Measurements from ENCODE around the gene SCAMP3.

The SCAMP3 gene

DNA sequence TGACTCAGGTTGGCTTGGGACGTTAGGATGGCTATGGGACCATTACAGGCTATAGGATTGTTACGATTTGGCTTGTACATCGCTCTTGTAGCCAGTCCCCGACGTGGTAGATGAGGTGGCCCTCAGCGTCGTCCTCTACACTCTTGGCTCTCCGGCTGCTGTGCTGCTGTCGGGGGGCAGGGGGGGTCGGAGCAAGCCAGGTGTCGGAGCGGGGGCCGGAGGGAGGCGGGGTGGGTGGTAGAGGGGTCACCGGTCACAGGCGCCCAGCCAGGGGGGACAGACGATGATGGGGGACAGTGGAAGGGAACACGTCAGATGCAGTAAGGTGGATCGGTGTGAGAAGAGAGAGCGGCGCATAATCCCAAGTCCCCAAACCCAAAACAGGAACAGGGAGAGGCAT is 6.5 kb upstream of the SCAMP3 start:
- in situ Hi-C loops (cut with MboI; ENCODE audit: low sequenced_read_pairs, unreplicated experiment): no loop called here

DNA sequence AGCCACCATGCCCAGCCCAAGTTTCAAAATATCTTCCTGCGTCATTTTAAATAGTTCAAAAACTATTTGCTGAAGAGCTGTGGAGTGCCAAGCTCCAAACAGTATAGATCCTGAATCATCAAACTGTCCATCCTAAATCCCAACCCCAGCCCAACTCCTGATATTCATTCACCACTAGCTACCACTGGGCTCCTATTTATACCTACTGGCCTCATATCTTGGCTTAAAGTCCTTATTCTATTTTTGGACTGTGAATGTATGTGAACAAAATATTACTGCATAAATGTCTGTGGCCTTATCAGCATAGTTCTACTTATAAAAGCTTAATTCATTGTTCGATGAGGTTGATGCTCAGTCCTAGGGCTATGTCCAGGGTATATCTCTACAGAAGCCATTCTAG is 5.2 kb upstream of the SCAMP3 start:
- DNase-seq (ENCODE audit: low spot score): no peak
- TF ChIP-seq, protein P1, sequence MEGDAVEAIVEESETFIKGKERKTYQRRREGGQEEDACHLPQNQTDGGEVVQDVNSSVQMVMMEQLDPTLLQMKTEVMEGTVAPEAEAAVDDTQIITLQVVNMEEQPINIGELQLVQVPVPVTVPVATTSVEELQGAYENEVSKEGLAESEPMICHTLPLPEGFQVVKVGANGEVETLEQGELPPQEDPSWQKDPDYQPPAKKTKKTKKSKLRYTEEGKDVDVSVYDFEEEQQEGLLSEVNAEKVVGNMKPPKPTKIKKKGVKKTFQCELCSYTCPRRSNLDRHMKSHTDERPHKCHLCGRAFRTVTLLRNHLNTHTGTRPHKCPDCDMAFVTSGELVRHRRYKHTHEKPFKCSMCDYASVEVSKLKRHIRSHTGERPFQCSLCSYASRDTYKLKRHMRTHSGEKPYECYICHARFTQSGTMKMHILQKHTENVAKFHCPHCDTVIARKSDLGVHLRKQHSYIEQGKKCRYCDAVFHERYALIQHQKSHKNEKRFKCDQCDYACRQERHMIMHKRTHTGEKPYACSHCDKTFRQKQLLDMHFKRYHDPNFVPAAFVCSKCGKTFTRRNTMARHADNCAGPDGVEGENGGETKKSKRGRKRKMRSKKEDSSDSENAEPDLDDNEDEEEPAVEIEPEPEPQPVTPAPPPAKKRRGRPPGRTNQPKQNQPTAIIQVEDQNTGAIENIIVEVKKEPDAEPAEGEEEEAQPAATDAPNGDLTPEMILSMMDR (IDR thresholded peaks at IDR 0.05; ENCODE audit: borderline replicate concordance, control extremely low read depth, extremely low read depth, insufficient read depth, missing control alignments): no peak
- in situ Hi-C loops (cut with MboI; ENCODE audit: low sequenced_read_pairs, unreplicated experiment): no loop called here

More for the DNA sequence above, 6.5 kb upstream of the SCAMP3 start:
- TF ChIP-seq, protein P1 (IDR thresholded peaks at IDR 0.05; ENCODE audit: borderline replicate concordance, control extremely low read depth, extremely low read depth, insufficient read depth, missing control alignments): no peak
- no peak for DNase-seq (ENCODE audit: low spot score)

DNA sequence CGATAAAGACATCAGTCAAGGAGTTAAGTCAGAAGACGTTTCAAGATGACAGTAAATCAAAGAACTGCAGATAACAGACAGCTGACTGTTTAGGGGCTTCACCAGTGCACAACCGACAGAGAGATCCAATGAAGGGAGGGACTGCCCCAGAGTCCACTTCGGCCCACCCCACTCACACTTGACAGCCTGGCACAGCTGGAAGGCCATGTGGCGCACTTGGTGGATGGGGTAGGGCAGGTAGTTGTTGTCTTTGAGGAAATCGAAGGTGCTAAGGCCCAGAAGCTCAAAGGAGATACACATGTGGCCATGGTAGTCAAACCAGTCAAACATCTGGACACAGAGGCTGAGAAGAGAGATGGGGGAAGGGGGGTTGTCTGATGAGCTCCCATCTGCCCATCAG is 4.4 kb upstream of the SCAMP3 start:
- in situ Hi-C loops (cut with MboI; ENCODE audit: low sequenced_read_pairs, unreplicated experiment): no loop called here

DNA sequence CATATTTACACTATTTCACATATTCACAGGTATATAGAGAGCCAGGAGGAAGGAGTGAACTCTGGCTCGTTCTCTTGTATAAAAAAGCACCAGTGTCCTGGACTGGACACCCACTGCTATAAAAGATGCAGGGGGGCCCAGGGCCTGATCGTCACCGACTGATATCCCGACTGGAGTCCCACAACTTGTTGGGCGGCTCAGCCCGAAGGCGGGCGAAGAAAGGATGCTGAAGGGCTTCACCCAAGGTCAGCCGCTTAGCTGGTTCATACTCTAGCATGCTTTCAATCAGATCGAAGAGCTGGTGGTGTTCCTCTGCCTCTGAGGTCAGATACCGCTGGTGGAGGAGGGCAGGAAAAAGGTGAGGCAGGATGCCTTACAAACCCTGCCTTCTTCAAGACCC is 907 bp upstream of the SCAMP3 start:
- TF ChIP-seq, protein P1 (IDR thresholded peaks at IDR 0.05; ENCODE audit: borderline replicate concordance, control extremely low read depth, extremely low read depth, insufficient read depth, missing control alignments): no peak
- DNase-seq (ENCODE audit: low spot score): no peak
- in situ Hi-C loops (cut with MboI; ENCODE audit: low sequenced_read_pairs, unreplicated experiment): no loop called here

More for the DNA sequence above, 4.4 kb upstream of the SCAMP3 start:
- no peak for DNase-seq (ENCODE audit: low spot score)
- TF ChIP-seq, protein P1 (IDR thresholded peaks at IDR 0.05; ENCODE audit: borderline replicate concordance, control extremely low read depth, extremely low read depth, insufficient read depth, missing control alignments): no peak

DNA sequence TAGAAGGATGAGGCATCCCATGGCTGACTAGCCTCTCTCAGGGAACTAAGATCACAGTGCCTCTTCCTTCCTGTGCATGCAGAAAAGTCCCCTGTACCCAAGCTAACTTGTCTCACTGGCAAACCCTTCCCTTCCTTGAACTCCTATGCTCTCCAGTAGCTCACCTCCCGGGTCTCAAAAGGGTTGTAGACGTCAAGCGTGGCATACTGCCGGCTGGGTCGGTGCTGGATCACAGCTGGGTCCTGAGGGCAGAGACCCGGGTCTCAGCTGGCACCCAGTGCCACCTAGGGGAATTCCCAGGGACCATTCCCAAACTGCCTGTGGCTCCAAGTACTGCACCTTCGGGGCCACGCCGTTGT is 688 bp downstream of the SCAMP3 start:
- in situ Hi-C loops (cut with MboI; ENCODE audit: low sequenced_read_pairs, unreplicated experiment): no loop called here
- TF ChIP-seq, protein P1 (IDR thresholded peaks at IDR 0.05; ENCODE audit: borderline replicate concordance, control extremely low read depth, extremely low read depth, insufficient read depth, missing control alignments): no peak
- DNase-seq (ENCODE audit: low spot score): no peak

DNA sequence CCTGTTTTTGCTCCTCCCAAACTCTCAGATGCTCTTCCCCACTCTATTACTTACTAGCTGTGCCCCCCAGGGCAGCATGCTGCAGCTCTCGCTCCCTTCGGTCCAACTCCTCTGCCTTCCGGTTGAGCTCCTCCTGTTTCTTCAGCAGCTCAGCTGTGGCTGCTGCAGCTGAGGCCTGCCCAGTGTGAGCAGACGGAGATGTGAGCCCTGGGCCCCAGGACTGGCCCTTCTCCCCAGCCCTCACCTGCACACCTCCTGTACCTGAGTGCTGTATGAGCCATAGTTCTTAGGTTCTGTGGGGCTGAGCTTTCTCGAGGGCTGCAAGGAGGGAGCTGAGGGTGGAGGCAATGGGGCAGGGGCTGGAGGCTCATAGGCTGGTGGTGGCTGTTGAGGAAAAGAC is 1.9 kb downstream of the SCAMP3 start:
- DNase-seq (ENCODE audit: low spot score): no peak
- TF ChIP-seq, protein P1 (IDR thresholded peaks at IDR 0.05; ENCODE audit: borderline replicate concordance, control extremely low read depth, extremely low read depth, insufficient read depth, missing control alignments): no peak
- in situ Hi-C loops (cut with MboI; ENCODE audit: low sequenced_read_pairs, unreplicated experiment): no loop called here

Data from GM13976 (cell line).